AG09319 (cell line): Measurements from ENCODE around the gene P2RX7.

Source experiments
- DNase-seq: peaks from one replicate; pipeline ENCODE4 v3.0.0-alpha.2; 2010; ENCODE audit warnings: low read depth; ENCODE audit errors: extremely low read depth
- TF ChIP-seq, protein P1 (sequence below): IDR thresholded peaks from 2 replicates; pipeline ENCODE4 v1.5.1; 2011; ENCODE audit warnings: low read depth, mild to moderate bottlenecking, inconsistent platforms, low read length, moderate library complexity

Gene P2RX7

DNA sequence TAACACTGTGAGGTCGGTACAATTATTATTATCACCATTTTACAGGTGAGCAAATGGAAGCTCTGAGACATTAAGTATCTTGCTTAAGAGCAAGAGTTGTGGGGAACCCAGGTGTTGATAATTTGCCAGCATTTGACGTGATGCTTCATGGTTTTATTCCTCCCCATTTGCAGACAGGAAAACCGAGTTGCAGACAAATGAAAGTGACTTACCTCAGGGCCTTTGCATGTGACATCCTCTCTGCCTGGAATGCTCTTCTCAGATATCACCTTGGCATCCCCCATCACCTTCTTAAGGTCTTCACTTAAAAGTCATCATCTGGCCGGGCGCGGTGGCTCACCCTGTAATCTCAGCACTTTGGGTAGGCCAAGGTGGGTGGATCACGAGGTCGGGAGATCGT is 21.0 kb upstream of the P2RX7 start:
- DNase-seq, result no peak
- TF ChIP-seq, protein P1, sequence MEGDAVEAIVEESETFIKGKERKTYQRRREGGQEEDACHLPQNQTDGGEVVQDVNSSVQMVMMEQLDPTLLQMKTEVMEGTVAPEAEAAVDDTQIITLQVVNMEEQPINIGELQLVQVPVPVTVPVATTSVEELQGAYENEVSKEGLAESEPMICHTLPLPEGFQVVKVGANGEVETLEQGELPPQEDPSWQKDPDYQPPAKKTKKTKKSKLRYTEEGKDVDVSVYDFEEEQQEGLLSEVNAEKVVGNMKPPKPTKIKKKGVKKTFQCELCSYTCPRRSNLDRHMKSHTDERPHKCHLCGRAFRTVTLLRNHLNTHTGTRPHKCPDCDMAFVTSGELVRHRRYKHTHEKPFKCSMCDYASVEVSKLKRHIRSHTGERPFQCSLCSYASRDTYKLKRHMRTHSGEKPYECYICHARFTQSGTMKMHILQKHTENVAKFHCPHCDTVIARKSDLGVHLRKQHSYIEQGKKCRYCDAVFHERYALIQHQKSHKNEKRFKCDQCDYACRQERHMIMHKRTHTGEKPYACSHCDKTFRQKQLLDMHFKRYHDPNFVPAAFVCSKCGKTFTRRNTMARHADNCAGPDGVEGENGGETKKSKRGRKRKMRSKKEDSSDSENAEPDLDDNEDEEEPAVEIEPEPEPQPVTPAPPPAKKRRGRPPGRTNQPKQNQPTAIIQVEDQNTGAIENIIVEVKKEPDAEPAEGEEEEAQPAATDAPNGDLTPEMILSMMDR, result no peak

DNA sequence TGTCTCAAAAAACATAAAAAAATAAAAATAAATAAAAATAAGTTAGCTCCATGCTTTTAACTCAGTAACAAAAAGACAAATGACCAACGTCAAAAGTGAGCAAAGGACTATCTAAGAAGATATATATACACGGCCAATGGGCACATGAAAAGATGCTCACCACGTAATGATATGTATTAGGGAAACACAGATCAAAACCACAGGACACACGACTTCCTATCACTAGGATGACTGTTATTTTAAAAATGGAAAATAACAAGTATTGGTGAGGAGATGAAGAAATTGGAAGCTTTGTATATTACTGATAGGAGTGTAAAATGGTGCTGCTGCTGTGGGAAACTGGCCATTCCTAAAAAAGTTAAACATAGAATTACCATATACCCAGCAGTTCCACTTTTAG is 20.2 kb upstream of the P2RX7 start:
- DNase-seq, result no peak
- TF ChIP-seq, protein P1, result no peak

DNA sequence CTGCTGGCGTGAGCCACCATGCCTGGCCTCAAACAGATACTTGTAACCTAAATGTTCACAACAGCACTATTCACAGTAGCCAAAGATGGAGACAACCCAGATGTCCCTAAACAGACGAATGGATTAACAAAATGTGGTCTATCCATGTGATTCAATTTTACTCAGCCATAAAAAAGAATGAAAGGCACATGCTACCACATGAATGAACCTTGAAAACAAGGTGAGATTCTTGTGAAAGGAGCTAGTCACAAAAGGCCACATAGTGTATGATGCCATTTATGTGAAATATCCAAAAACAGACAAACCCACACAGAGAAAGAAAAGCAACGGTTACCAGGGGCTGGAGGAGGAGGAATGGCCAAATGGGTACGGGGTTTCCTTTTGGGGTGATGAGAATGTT is 19.6 kb upstream of the P2RX7 start:
- TF ChIP-seq, protein P1, result no peak
- DNase-seq, result no peak

GRCh38 chr12:121114019-121114639 is 18.5 kb upstream of the P2RX7 start:
- TF ChIP-seq, protein P1, result no peak
- DNase-seq, result no peak

- DNase-seq, result no peak
- TF ChIP-seq, protein P1, result no peak
Observed at GRCh38 chr12:121114806-121115205, 17.9 kb upstream of the P2RX7 start.

DNA sequence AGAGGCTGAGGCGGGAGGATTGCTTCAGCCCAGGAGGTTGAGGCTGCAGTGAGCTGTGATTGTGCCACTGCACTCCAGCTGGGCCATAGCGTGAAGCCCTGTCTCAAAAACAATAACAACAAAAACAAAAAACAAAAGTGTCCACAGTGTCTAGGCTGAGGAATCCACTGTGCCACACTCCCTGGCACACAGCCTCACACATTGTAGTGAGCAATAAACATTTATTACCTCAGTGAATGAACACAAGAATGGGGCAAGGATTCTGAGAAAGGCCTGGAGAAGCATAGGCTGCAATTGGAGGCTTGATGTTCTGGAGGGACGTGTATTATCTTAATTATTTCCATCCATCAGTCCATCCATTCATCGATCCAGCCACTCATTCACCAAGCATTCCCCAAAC is 17.1 kb upstream of the P2RX7 start:
- TF ChIP-seq, protein P1, result no peak
- DNase-seq, result no peak

DNA sequence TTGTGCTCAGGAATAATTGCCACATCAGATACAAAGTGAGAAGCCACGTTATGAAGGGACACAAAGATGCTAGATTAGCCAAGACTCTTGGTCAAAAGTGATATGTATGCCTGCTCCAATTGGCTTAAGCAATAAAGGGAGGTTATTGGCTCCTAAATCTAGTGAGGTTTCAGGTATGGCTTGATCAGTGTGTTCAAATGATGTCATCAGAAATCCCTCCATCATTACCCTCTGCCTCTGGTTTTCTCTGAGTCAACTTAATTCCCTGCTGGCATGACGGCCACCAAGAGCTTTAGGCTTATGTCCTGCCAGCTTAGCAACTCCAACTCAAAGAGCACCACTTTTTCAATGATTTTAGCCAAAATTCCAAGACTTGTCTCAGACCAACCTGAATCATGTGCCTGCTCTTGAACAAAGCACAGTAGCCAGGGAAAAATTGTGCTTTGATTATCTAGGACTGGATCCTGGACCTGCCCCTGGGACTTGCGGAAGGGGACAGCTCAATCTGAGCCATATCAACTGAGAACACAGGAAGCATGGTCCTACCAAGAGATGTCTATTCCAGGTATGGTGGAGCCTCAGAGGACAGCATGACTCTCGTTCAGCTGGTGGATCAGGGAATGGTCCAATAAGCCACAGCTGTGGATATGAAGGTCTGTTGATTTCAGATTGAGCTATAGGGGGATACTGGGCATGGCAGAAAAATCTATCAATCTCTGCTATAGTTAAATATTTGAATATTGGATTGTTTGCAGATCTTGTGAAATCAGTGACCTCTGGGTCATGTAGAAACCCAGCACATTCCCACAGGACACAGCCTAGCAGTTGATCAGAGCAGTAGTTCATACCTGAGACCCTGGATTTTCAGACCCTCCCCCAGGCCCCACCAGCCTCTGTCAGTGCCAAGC is 16.1 kb upstream of the P2RX7 start:
- DNase-seq, result no peak
- TF ChIP-seq, protein P1, result no peak
